HG02943 (cell line): Measurements from ENCODE around the gene PUDP.
"Not testable (repeated sequence)": the region's sequence is repeated elsewhere in the genome, so short reads cannot be mapped to it uniquely, and the experiment has no call there.

Source experiments
- ATAC-seq: cut with Tn5 transposase; IDR thresholded peaks from one replicate; pipeline ENCODE4 v1.9.1; 2021; ENCODE audit warnings: mild to moderate bottlenecking, low read depth, moderate library complexity; ENCODE audit not compliant: unreplicated experiment

PUDP gene

GRCh38 chrX:7050271-7050670, 97.7 kb downstream of the PUDP start:
- ATAC-seq, result no peak

GRCh38 chrX:7047951-7048350, 100.0 kb downstream of the PUDP start:
- ATAC-seq, result no peak

GRCh38 chrX:7045238-7045955, 102.6 kb downstream of the PUDP start:
- ATAC-seq, result no peak

- ATAC-seq, result not testable (repeated sequence)
Measured at GRCh38 chrX:7043796-7044433, 104.0 kb downstream of the PUDP start.

- no peak for ATAC-seq
Measured at GRCh38 chrX:7028246-7028645, 119.7 kb downstream of the PUDP start.

GRCh38 chrX:7027071-7027470, 120.9 kb downstream of the PUDP start:
- ATAC-seq, result no peak

GRCh38 chrX:7026365-7026764, 121.6 kb downstream of the PUDP start:
- not testable (repeated sequence) for ATAC-seq

- ATAC-seq, result no peak
Measured at GRCh38 chrX:7025471-7025870, 122.5 kb downstream of the PUDP start.

GRCh38 chrX:7024850-7025249, 123.1 kb downstream of the PUDP start:
- no peak for ATAC-seq

GRCh38 chrX:7022996-7023395, 125.0 kb downstream of the PUDP start:
- ATAC-seq, result not testable (repeated sequence)

GRCh38 chrX:7021991-7022390, 126.0 kb downstream of the PUDP start:
- no peak for ATAC-seq

- no peak for ATAC-seq
Measured at GRCh38 chrX:7019555-7019954, 128.4 kb downstream of the PUDP start.

GRCh38 chrX:7012262-7012834, 135.6 kb downstream of the PUDP start:
- not testable (repeated sequence) for ATAC-seq

GRCh38 chrX:7010897-7011296, 137.1 kb downstream of the PUDP start:
- ATAC-seq, result not testable (repeated sequence)

GRCh38 chrX:7007328-7007727, 140.6 kb downstream of the PUDP start:
- ATAC-seq, result not testable (repeated sequence)
